GM12892 (cell line): ENCODE measurements around the gene HK2.

Source experiments
- POLR2A ChIP-seq: IDR thresholded peaks from 2 replicates; pipeline ENCODE4 v1.6.1; 2011; ENCODE audit warnings: low read depth, low read length, control low read depth
- POLR2AphosphoS5 ChIP-seq: IDR thresholded peaks from 2 replicates; pipeline ENCODE4 v1.6.1; 2011; ENCODE audit warnings: low read depth, low read length, control low read depth
- TAF1 ChIP-seq: IDR thresholded peaks from 2 replicates; pipeline ENCODE4 v1.6.1; 2011; ENCODE audit warnings: low read depth, mild to moderate bottlenecking, control low read depth, low read length, borderline replicate concordance

- TF ChIP-seq POLR2AphosphoS5 (no peak), POLR2A (no peak), TAF1 (no peak)
Observed at GRCh38 chr2:74856004-74856578, 22.2 kb downstream of the HK2 start.
